ENCODE measurements around the gene HNRNPUL1.

HNRNPUL1 gene

GRCh38 chr19:41234512-41235168 is 29.5 kb upstream of the HNRNPUL1 start:
- DNase-seq (ENCODE audit: low read depth) = no peak

- no peak for DNase-seq (ENCODE audit: low read depth)
Measured at GRCh38 chr19:41235480-41235879, 28.7 kb upstream of the HNRNPUL1 start.

GRCh38 chr19:41238244-41238643 is 25.9 kb upstream of the HNRNPUL1 start:
- no peak for DNase-seq (ENCODE audit: low read depth)

GRCh38 chr19:41239363-41239762 is 24.8 kb upstream of the HNRNPUL1 start:
- DNase-seq (ENCODE audit: low read depth) = no peak

GRCh38 chr19:41239961-41240574 is 24.1 kb upstream of the HNRNPUL1 start:
- DNase-seq (ENCODE audit: low read depth) = no peak

- no peak for DNase-seq (ENCODE audit: low read depth)
Measured at GRCh38 chr19:41241859-41242258, 22.3 kb upstream of the HNRNPUL1 start.

- DNase-seq (ENCODE audit: low read depth) = no peak
Measured at GRCh38 chr19:41244117-41244516, 20.1 kb upstream of the HNRNPUL1 start.

- no peak for DNase-seq (ENCODE audit: low read depth)
Measured at GRCh38 chr19:41245843-41246242, 18.3 kb upstream of the HNRNPUL1 start.

- no peak for DNase-seq (ENCODE audit: low read depth)
Measured at GRCh38 chr19:41248895-41249294, 15.3 kb upstream of the HNRNPUL1 start.

- no peak for DNase-seq (ENCODE audit: low read depth)
Measured at GRCh38 chr19:41249707-41250423, 14.3 kb upstream of the HNRNPUL1 start.

GRCh38 chr19:41253660-41254059 is 10.5 kb upstream of the HNRNPUL1 start:
- DNase-seq (ENCODE audit: low read depth) = no peak

- DNase-seq (ENCODE audit: low read depth) = no peak
Measured at GRCh38 chr19:41255171-41255570, 9.0 kb upstream of the HNRNPUL1 start.

- no peak for DNase-seq (ENCODE audit: low read depth)
Measured at GRCh38 chr19:41261474-41262190, 2.5 kb upstream of the HNRNPUL1 start.

- DNase-seq (ENCODE audit: low read depth) = peak; percentile 86
Measured at GRCh38 chr19:41263042-41263849, 926 bp upstream of the HNRNPUL1 start.

GRCh38 chr19:41264581-41265394 is 616 bp downstream of the HNRNPUL1 start:
- DNase-seq (ENCODE audit: low read depth) = peak; percentile 59

- peak; percentile 45 for DNase-seq (ENCODE audit: low read depth)
Measured at GRCh38 chr19:41265395-41266153, 1.4 kb downstream of the HNRNPUL1 start.

- no peak for DNase-seq (ENCODE audit: low read depth)
Measured at GRCh38 chr19:41269055-41269454, 4.9 kb downstream of the HNRNPUL1 start.

GRCh38 chr19:41269571-41269970 is 5.4 kb downstream of the HNRNPUL1 start:
- no peak for DNase-seq (ENCODE audit: low read depth)

- no peak for DNase-seq (ENCODE audit: low read depth)
Measured at GRCh38 chr19:41273076-41273475, 8.9 kb downstream of the HNRNPUL1 start.

GRCh38 chr19:41274802-41275201 is 10.6 kb downstream of the HNRNPUL1 start:
- no peak for DNase-seq (ENCODE audit: low read depth)
